ENCODE data around the gene TM9SF1.

- no peak for TF ChIP-seq CTCF (conservative IDR thresholded peaks at IDR 0.05; ENCODE audit: low read depth, low read length)
- no peak for TF ChIP-seq EZH2 (IDR thresholded peaks at IDR 0.05; ENCODE audit: borderline replicate concordance, low read depth, low read length, poor library complexity, severe bottlenecking)
These were observed 43.3 kb upstream of the TM9SF1 start for GRCh38 chr14:24238527-24239037.
